SU-DHL-6 (cell line): ENCODE data around the gene RYK.

Source experiments
- CTCF ChIP-seq: fragments of 200-600 bp; sonication (generic); IDR thresholded peaks from one replicate; pipeline ENCODE4 v1.5.1; 2017; ENCODE audit warnings: antibody characterized with exemption, mild to moderate bottlenecking, low read length, moderate library complexity; ENCODE audit not compliant: insufficient read depth, poor library complexity, severe bottlenecking
- EZH2phosphoT487 ChIP-seq: fragments of 200-600 bp; sonication (generic), shearing (Covaris generic); conservative IDR thresholded peaks from 2 replicates; pipeline ENCODE4 v1.6.1; 2018; ENCODE audit warnings: mild to moderate bottlenecking, antibody characterized with exemption, low read length, moderate library complexity, mixed read lengths

- TF ChIP-seq CTCF (peak; percentile 69), EZH2phosphoT487 (no peak)
Observed at GRCh38 chr3:134197681-134198261, 52.9 kb downstream of the RYK start.
